H9 (cell line): ENCODE data around the gene PLA2G2C. TPM values are rescaled to one million over a fixed set of nuclear protein-coding genes. Genes with fewer than 3 reads are reported as not detected.

ENCODE experiments used
- DNase-seq: peaks from one replicate; pipeline ENCODE4 v3.0.0-alpha.2; 2017
- H2AFZ ChIP-seq: one replicate; pipeline ENCODE4 v1.6.1; 2013; ENCODE audit warnings: mild to moderate bottlenecking, low read length, control low read depth, moderate library complexity
- H2AK5ac ChIP-seq: 2 replicates; pipeline ENCODE4 v1.6.1; 2013; ENCODE audit warnings: low read length, control low read depth, mixed read lengths; ENCODE audit not compliant: insufficient read length
- H2BK120ac ChIP-seq: one replicate; pipeline ENCODE4 v1.6.1; 2013; ENCODE audit warnings: low read depth, mild to moderate bottlenecking, low read length, control low read depth, inconsistent platforms; ENCODE audit not compliant: poor library complexity, severe bottlenecking
- H2BK12ac ChIP-seq: 2 replicates; pipeline ENCODE4 v1.6.1; 2013; ENCODE audit warnings: low read length, control low read depth, mixed read lengths, low read depth; ENCODE audit not compliant: insufficient read length
- H2BK15ac ChIP-seq: 2 replicates; pipeline ENCODE4 v1.6.1; 2013; ENCODE audit warnings: low read depth, low read length, control low read depth
- H2BK20ac ChIP-seq: one replicate; pipeline ENCODE4 v1.6.1; 2013; ENCODE audit warnings: low read depth, mild to moderate bottlenecking, low read length, control low read depth, inconsistent platforms; ENCODE audit not compliant: poor library complexity, severe bottlenecking
- H2BK5ac ChIP-seq: 2 replicates; pipeline ENCODE4 v1.6.1; 2013; ENCODE audit warnings: low read length, control low read depth, mixed read lengths; ENCODE audit not compliant: insufficient read length
- H3K14ac ChIP-seq: 2 replicates; pipeline ENCODE4 v1.6.1; 2013; ENCODE audit warnings: low read length, control low read depth; ENCODE audit not compliant: insufficient read depth
- H3K18ac ChIP-seq: 2 replicates; pipeline ENCODE4 v1.6.1; 2013; ENCODE audit warnings: low read depth, mild to moderate bottlenecking, mixed read lengths, low read length, control low read depth; ENCODE audit not compliant: insufficient read length
- H3K23ac ChIP-seq: 2 replicates; pipeline ENCODE4 v1.6.1; 2013; ENCODE audit warnings: low read length, control low read depth, mixed read lengths, low read depth; ENCODE audit not compliant: insufficient read length
- H3K23me2 ChIP-seq: 2 replicates; pipeline ENCODE4 v1.6.1; 2013; ENCODE audit warnings: low read depth, mild to moderate bottlenecking, mixed read lengths, low read length, control low read depth; ENCODE audit not compliant: insufficient read length, poor library complexity, severe bottlenecking
- H3K27ac ChIP-seq: 2 replicates; pipeline ENCODE4 v1.5.1; 2013; ENCODE audit warnings: low read length, control low read depth, mixed read lengths, low read depth; ENCODE audit not compliant: insufficient read length
- H3K27me3 ChIP-seq: 2 replicates; pipeline ENCODE4 v1.6.1; 2013; ENCODE audit warnings: low read length, control low read depth, inconsistent platforms; ENCODE audit not compliant: insufficient read depth
- H3K4ac ChIP-seq: 2 replicates; pipeline ENCODE4 v1.6.1; 2013; ENCODE audit warnings: low read depth, mild to moderate bottlenecking, control low read depth, inconsistent platforms, low read length, moderate library complexity
- H3K4me1 ChIP-seq: 2 replicates; pipeline ENCODE4 v1.6.1; 2013; ENCODE audit warnings: low read length, control low read depth, inconsistent platforms; ENCODE audit not compliant: insufficient read depth
- H3K4me2 ChIP-seq: 2 replicates; pipeline ENCODE4 v1.6.1; 2013; ENCODE audit warnings: low read length, control low read depth, mixed read lengths; ENCODE audit not compliant: insufficient read length, insufficient read depth
- H3K56ac ChIP-seq: 2 replicates; pipeline ENCODE4 v1.6.1; 2013; ENCODE audit warnings: low read depth, mild to moderate bottlenecking, mixed read lengths, low read length, control low read depth; ENCODE audit not compliant: insufficient read length
- H3K79me1 ChIP-seq: 2 replicates; pipeline ENCODE4 v1.6.1; 2013; ENCODE audit warnings: low read depth, mild to moderate bottlenecking, moderate library complexity, low read length, control low read depth, inconsistent platforms; ENCODE audit not compliant: insufficient read depth, poor library complexity, severe bottlenecking
- H3K79me2 ChIP-seq: 2 replicates; pipeline ENCODE4 v1.6.1; 2013; ENCODE audit warnings: low read length, control low read depth, inconsistent platforms; ENCODE audit not compliant: insufficient read depth
- H3K9ac ChIP-seq: 2 replicates; pipeline ENCODE4 v1.6.1; 2013; ENCODE audit warnings: low read length, control low read depth, mixed read lengths; ENCODE audit not compliant: insufficient read length; ENCODE audit errors: extremely low read depth
- H3K9me3 ChIP-seq: one replicate; pipeline ENCODE4 v1.6.1; 2013; ENCODE audit warnings: low read depth, low read length, inconsistent platforms; ENCODE audit not compliant: control insufficient read depth
- H3T11ph ChIP-seq: one replicate; pipeline ENCODE4 v1.6.1; 2013; ENCODE audit warnings: mild to moderate bottlenecking, low read length, control low read depth, inconsistent platforms
- H4K20me1 ChIP-seq: one replicate; pipeline ENCODE4 v1.6.1; 2013; ENCODE audit not compliant: control insufficient read depth, insufficient read length, insufficient read depth
- H4K5ac ChIP-seq: 2 replicates; pipeline ENCODE4 v1.6.1; 2013; ENCODE audit warnings: low read depth, mild to moderate bottlenecking, mixed read lengths, low read length, control low read depth; ENCODE audit not compliant: insufficient read length
- H4K8ac ChIP-seq: replicated peaks from 2 replicates; pipeline ENCODE4 v1.6.1; 2013; ENCODE audit warnings: low read length, control low read depth, mixed read lengths, low read depth; ENCODE audit not compliant: insufficient read length
- H4K91ac ChIP-seq: 2 replicates; pipeline ENCODE4 v1.6.1; 2013; ENCODE audit warnings: low read depth, mild to moderate bottlenecking, moderate library complexity, mixed read lengths, low read length, control low read depth; ENCODE audit not compliant: insufficient read length
- H3K27ac Mint-ChIP-seq, 3 experiments: 2 replicates in 2 of 3; 3 replicates in 1 of 3; pipeline ENCODE4 v1.8.0; 2020 to 2021; ENCODE audit warnings: mixed read lengths in 3 of 3, mild to moderate bottlenecking in 1 of 3, moderate library complexity in 1 of 3
- H3K27me3 Mint-ChIP-seq: 2 replicates; pipeline ENCODE4 v1.8.0; 2021; ENCODE audit warnings: low read depth, mild to moderate bottlenecking, moderate library complexity, mixed read lengths
- H3K36me3 Mint-ChIP-seq, 3 experiments: 2 replicates in 2 of 3; 3 replicates in 1 of 3; pipeline ENCODE4 v1.8.0; 2020 to 2021; ENCODE audit warnings: low read depth in 3 of 3, mixed read lengths in 3 of 3; ENCODE audit not compliant: insufficient read depth in 1 of 3
- H3K4me1 Mint-ChIP-seq, 2 experiments: 2 replicates each; pipeline ENCODE4 v1.8.0; 2020; ENCODE audit warnings: mixed read lengths in 2 of 2
- H3K4me3 Mint-ChIP-seq, 2 experiments: 2 replicates in 1 of 2; 3 replicates in 1 of 2; pipeline ENCODE4 v1.8.0; 2020 to 2021; ENCODE audit warnings: mild to moderate bottlenecking in 2 of 2, mixed read lengths in 2 of 2, moderate library complexity in 1 of 2
- H3K9me3 Mint-ChIP-seq, 2 experiments: 2 replicates in 1 of 2; 3 replicates in 1 of 2; pipeline ENCODE4 v1.8.0; 2020; ENCODE audit warnings: mild to moderate bottlenecking in 2 of 2, mixed read lengths in 2 of 2, moderate library complexity in 1 of 2
- CTCF ChIP-seq: fragments of 200-600 bp; sonication (generic); conservative IDR thresholded peaks from 3 replicates; pipeline ENCODE4 v1.8.0; 2021; ENCODE audit warnings: antibody characterized with exemption, mild to moderate bottlenecking
- WGBS: extraction: QIAGEN DNeasy Blood & Tissue Kit; methylation state at CpG from one replicate; pipeline ENCODE4 v1.1.7; 2013; ENCODE audit warnings: missing lambda C conversion rate, low lambda C conversion rate, mixed read lengths; ENCODE audit not compliant: insufficient read length; ENCODE audit errors: extremely low coverage; 5-methylcytosine and 5-hydroxymethylcytosine counted together
- total RNA-seq: library from RNA; stranded (reverse); gene quantifications from 2 replicates; pipeline ENCODE4 v1.2.1, GENCODE V29; 2021

PLA2G2C gene
- total RNA-seq, 1 experiment from 2014 or later: not detected

- H2BK12ac ChIP-seq: no peak overlapping the region
- no peaks in the 10 kb centered on the region for H3K4me1 ChIP-seq
- no peak overlapping the region for H4K8ac ChIP-seq
- peaks cover 9% of the 10 kb centered on the region for H3K23me2 ChIP-seq
- H4K5ac ChIP-seq: no peak overlapping the region
- H2BK5ac ChIP-seq: no peak overlapping the region
- no peaks in the 10 kb centered on the region for H3K36me3 Mint-ChIP-seq
- peaks cover 12 to 36% of the 10 kb centered on the region in 2 experiments for H3K4me1 Mint-ChIP-seq
- no peaks in the 10 kb centered on the region for H3K79me1 ChIP-seq
- H2AK5ac ChIP-seq: no peak overlapping the region
- no peak overlapping the region for H3K9ac ChIP-seq
- TF ChIP-seq CTCF: no peak
- no peaks in the 10 kb centered on the region for H3K9me3 Mint-ChIP-seq
- H3K27me3 Mint-ChIP-seq: no peaks in the 10 kb centered on the region
- H3K79me2 ChIP-seq: no peaks in the 10 kb centered on the region
- H2BK120ac ChIP-seq: no peak overlapping the region
- no peak overlapping the region for H3T11ph ChIP-seq
- H3K23ac ChIP-seq: no peak overlapping the region
- H2BK15ac ChIP-seq: no peak overlapping the region
- no peak overlapping the region for H3K4ac ChIP-seq
- H4K20me1 ChIP-seq: no peaks in the 10 kb centered on the region
- H2BK20ac ChIP-seq: no peak overlapping the region
- DNase-seq: no peak
- H3K27ac Mint-ChIP-seq: no peak overlapping the region
- H3K4me2 ChIP-seq: no peak overlapping the region
- no peaks in the 10 kb centered on the region for H3K9me3 ChIP-seq
- no peak overlapping the region for H3K18ac ChIP-seq
- no peak overlapping the region for H3K56ac ChIP-seq
- H3K14ac ChIP-seq: no peak overlapping the region
- no peak overlapping the region for H3K27ac ChIP-seq
- H3K27me3 ChIP-seq: no peaks in the 10 kb centered on the region
- no peak overlapping the region for H3K4me3 Mint-ChIP-seq
- no peak overlapping the region for H4K91ac ChIP-seq
- no peak overlapping the region for H2AFZ ChIP-seq
- WGBS: no CpG with 5 or more reads among the region's 27 CpGs
Measured at GRCh38 chr1:20149601-20150325, 36.6 kb downstream of the PLA2G2C start.
